GM18499 (cell line): Measurements from ENCODE around the gene HSPA14.
"Not testable (repeated sequence)": the region's sequence is repeated elsewhere in the genome, so short reads cannot be mapped to it uniquely, and the experiment has no call there.

Experiments
- ATAC-seq: cut with Tn5 transposase; IDR thresholded peaks from one replicate; pipeline ENCODE4 v1.9.1; 2021; ENCODE audit warnings: moderate number of reproducible peaks; ENCODE audit not compliant: insufficient read depth, unreplicated experiment

Gene HSPA14

GRCh38 chr10:14879124-14879927, 41.2 kb downstream of the HSPA14 start:
- ATAC-seq, result no peak

DNA sequence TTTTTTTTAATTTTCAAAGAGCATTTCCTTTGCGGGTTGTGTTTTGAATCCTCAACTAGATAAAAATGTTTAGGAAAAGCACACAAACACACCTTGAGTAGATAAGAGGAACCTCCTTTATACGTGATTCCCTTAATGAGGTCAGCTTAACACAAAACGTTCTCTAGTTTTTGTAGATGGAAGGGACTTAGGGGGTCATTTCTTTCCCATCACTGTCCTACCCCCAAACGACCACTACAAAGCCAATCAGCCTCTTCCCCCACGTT, 41.8 kb downstream of the HSPA14 start:
- no peak for ATAC-seq

- no peak for ATAC-seq
Measured at GRCh38 chr10:14880229-14880628, 42.1 kb downstream of the HSPA14 start.

- no peak for ATAC-seq
Measured at GRCh38 chr10:14884082-14884481, 46.0 kb downstream of the HSPA14 start.

- ATAC-seq, result no peak
Measured at GRCh38 chr10:14889318-14889717, 51.2 kb downstream of the HSPA14 start.

- no peak for ATAC-seq
Measured at GRCh38 chr10:14891151-14891550, 53.0 kb downstream of the HSPA14 start.

- no peak for ATAC-seq
Measured at GRCh38 chr10:14904316-14904732, 66.2 kb downstream of the HSPA14 start.

DNA sequence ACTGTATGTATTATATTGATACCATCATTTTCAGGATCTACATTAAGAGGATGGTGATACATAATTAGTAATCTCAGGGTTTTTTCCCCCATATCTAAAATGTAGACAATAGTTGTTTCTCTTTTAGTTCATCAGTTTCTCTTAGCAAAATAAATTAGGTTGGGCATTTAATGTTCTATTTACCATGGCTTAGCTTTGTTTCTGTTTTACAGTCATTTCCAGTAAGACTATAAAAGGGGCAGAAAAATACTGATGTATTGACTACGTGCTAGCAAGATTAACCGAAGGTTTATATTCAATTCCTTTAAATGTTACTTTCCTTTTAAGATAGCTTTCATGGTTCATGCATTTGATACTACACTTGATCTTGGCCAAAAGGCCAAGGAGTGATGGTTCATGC, 66.8 kb downstream of the HSPA14 start:
- ATAC-seq, result no peak

DNA sequence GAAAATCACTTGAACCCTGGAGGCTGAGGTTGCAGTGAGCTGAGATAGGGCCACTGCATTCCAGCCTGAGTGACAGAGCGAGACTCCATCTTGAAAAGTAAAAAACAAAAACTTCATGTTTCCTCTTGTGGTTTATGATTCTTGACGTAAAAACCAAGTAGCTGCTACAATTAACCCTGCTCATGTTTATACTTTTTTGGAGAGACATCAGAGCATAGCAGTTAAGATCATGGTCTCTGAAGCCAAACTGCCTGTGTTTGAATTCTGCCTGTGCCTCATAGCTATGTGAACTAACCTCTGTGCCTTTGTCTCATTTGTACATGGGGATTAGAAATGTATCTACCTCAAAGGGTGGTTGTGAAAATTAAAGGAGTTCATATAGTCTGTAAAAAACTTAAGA, 67.8 kb downstream of the HSPA14 start:
- ATAC-seq, result no peak

GRCh38 chr10:14906765-14907164, 68.7 kb downstream of the HSPA14 start:
- no peak for ATAC-seq

GRCh38 chr10:14907591-14907990, 69.5 kb downstream of the HSPA14 start:
- ATAC-seq, result not testable (repeated sequence)

- no peak for ATAC-seq
Measured at GRCh38 chr10:14909101-14909500, 71.0 kb downstream of the HSPA14 start.

DNA sequence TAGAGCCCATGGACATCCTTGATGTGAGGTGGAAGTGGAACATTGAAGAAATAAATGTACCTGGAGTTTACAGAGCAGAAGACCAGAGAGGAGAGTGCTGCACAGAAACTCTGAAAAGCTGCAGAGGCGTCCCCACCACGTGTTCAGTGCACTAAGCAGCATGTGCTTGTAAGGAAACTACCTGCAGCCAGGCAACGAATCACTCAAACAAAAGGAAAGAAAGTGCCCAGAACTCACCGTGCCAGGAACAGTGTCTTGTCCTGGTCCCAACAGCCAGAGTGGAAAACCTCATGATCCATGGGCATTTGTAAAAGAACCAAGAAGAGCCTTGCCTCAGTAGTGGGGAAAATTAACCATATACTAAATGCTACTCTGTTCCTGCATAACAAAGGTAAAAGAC, 72.8 kb downstream of the HSPA14 start:
- no peak for ATAC-seq

DNA sequence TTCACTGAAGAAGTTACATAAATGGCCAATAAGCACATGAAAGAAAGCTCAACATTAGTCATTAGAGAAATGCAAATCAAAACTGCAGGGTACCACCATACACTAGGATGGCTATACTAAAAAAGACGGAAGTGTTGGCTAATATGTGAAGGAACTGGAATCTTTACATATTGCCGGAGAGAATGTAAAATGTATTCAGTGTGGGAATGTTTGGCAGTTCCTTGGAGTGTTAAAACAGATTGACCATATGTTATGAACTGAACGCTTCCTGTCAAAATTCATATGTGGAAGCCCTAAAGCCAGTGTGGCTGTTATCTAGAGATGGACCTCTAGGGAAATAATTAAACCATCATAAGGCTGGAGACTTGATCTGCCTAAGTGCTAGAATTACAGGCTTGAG, 73.7 kb downstream of the HSPA14 start:
- ATAC-seq, result no peak

- ATAC-seq, result no peak
Measured at GRCh38 chr10:14916600-14916999, 78.5 kb downstream of the HSPA14 start.

DNA sequence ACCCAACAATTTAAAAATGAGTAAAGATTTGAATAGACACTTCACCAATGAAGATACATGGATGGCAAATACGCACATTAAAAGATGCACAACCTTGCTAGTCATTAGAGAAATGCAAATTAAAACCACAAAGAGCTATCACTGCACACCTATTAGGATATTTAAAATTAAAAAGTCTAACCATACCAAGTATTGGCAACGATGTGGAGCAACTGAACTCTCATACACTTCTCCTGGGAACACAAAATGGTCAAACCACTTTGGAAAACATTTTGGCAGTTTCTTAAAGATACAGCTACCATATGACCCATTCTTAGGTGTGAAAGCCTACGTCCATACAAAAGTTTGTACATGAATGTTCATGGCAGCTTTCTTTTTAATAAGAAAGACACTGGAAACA, 79.7 kb downstream of the HSPA14 start:
- no peak for ATAC-seq

- ATAC-seq, result no peak
Measured at GRCh38 chr10:14918964-14919363, 80.9 kb downstream of the HSPA14 start.
